Neural progenitor cell (in vitro differentiated cells): ENCODE data around the gene PRDX6. TPM values are rescaled to one million over a fixed set of nuclear protein-coding genes. Genes with fewer than 3 reads are reported as not detected.

Experiments used
- DNase-seq: peaks from one replicate; pipeline ENCODE4 v3.0.0-alpha.2; 2016; ENCODE audit warnings: low spot score
- H2AFZ ChIP-seq: fragments of 200-600 bp; sonication (generic); replicated peaks from 2 replicates; pipeline ENCODE4 v1.6.1; 2016; ENCODE audit warnings: antibody characterized with exemption
- H3F3A ChIP-seq: fragments of 200-600 bp; sonication (generic); 2 replicates; pipeline ENCODE4 v1.6.1; 2016; ENCODE audit warnings: antibody characterized with exemption, low read depth
- H3K27ac ChIP-seq: fragments of 200-600 bp; sonication (generic); 2 replicates; pipeline ENCODE4 v1.5.1; 2016; ENCODE audit warnings: mild to moderate bottlenecking
- H3K27me3 ChIP-seq: fragments of 200-600 bp; sonication (generic); 2 replicates; pipeline ENCODE4 v1.6.1; 2016; ENCODE audit warnings: mild to moderate bottlenecking, moderate library complexity
- H3K36me3 ChIP-seq: fragments of 200-600 bp; sonication (generic); 2 replicates; pipeline ENCODE4 v1.5.1; 2016
- H3K4me1 ChIP-seq: fragments of 200-600 bp; sonication (generic); 2 replicates; pipeline ENCODE4 v1.6.1; 2016; ENCODE audit warnings: mixed run types
- H3K4me2 ChIP-seq: fragments of 200-600 bp; sonication (generic); 2 replicates; pipeline ENCODE4 v1.6.1; 2016
- H3K4me3 ChIP-seq: fragments of 200-600 bp; sonication (generic); 2 replicates; pipeline ENCODE4 v1.5.1; 2016
- H3K79me2 ChIP-seq: fragments of 200-600 bp; sonication (generic); 2 replicates; pipeline ENCODE4 v1.6.1; 2016; ENCODE audit warnings: low read depth
- H3K9ac ChIP-seq: fragments of 200-600 bp; sonication (generic); 2 replicates; pipeline ENCODE4 v1.6.1; 2016
- H3K9me3 ChIP-seq: fragments of 200-600 bp; sonication (generic); 2 replicates; pipeline ENCODE4 v1.5.1; 2016; ENCODE audit warnings: low read depth
- H4K20me1 ChIP-seq: fragments of 200-600 bp; sonication (generic); 2 replicates; pipeline ENCODE4 v1.6.1; 2016; ENCODE audit warnings: low read depth
- H3K27ac Mint-ChIP-seq: 3 replicates; pipeline ENCODE4 v1.8.0; 2021; ENCODE audit warnings: mixed read lengths
- H3K27me3 Mint-ChIP-seq: 2 replicates; pipeline ENCODE4 v1.8.0; 2022; ENCODE audit warnings: low read depth, mild to moderate bottlenecking, inconsistent platforms, moderate library complexity, mixed read lengths; ENCODE audit not compliant: insufficient read depth
- H3K36me3 Mint-ChIP-seq: 3 replicates; pipeline ENCODE4 v1.8.0; 2021; ENCODE audit warnings: mixed read lengths
- H3K4me1 Mint-ChIP-seq: 3 replicates; pipeline ENCODE4 v1.8.0; 2021; ENCODE audit warnings: mixed read lengths
- H3K4me3 Mint-ChIP-seq: 3 replicates; pipeline ENCODE4 v1.8.0; 2021; ENCODE audit warnings: mild to moderate bottlenecking, moderate library complexity, mixed read lengths
- H3K9me3 Mint-ChIP-seq: 3 replicates; pipeline ENCODE4 v1.8.0; 2020; ENCODE audit warnings: mixed read lengths
- CTCF ChIP-seq: fragments of 200-600 bp; sonication (generic); IDR thresholded peaks from 2 replicates; pipeline ENCODE4 v1.5.1; 2017; ENCODE audit warnings: antibody characterized with exemption, mild to moderate bottlenecking
- EZH2 ChIP-seq: fragments of 200-600 bp; sonication (generic); IDR thresholded peaks from 2 replicates; pipeline ENCODE4 v1.6.1; 2017; ENCODE audit warnings: antibody characterized with exemption, mild to moderate bottlenecking, moderate library complexity
- EZH2phosphoT487 ChIP-seq: fragments of 200-600 bp; sonication (generic); IDR thresholded peaks from 2 replicates; pipeline ENCODE4 v1.6.1; 2017; ENCODE audit warnings: antibody characterized with exemption
- total RNA-seq: library from RNA; depleted of rRNA; stranded (reverse); fragments of >200 nt; gene quantifications from 2 replicates; pipeline ENCODE4 v1.2.3, GENCODE V29; 2015; ENCODE audit warnings: low replicate concordance

The PRDX6 gene, protein sequence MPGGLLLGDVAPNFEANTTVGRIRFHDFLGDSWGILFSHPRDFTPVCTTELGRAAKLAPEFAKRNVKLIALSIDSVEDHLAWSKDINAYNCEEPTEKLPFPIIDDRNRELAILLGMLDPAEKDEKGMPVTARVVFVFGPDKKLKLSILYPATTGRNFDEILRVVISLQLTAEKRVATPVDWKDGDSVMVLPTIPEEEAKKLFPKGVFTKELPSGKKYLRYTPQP
- total RNA-seq, result 322 and 441 TPM in 2 replicates

- TF ChIP-seq CTCF, result no peak
- peak; percentile 24 for TF ChIP-seq EZH2
- TF ChIP-seq EZH2phosphoT487, result no peak
- Mint-ChIP-seq H3K4me3 (peak within 1 kb of the TSS; percentile 90), H3K36me3 (peaks cover 28% of the 10 kb centered on the region), H3K9me3 (no peaks in the 10 kb centered on the region), H3K27ac (peak within 1 kb of the TSS; percentile 32), H3K27me3 (no peaks in the 10 kb centered on the region), H3K4me1 (peaks cover 31% of the 10 kb centered on the region)
- H3K4me1 ChIP-seq, result peaks cover 33% of the 10 kb centered on the region
- no peaks in the 10 kb centered on the region for H3K27me3 ChIP-seq
- peaks cover 63% of the 10 kb centered on the region for H3K79me2 ChIP-seq
- H3K9ac ChIP-seq, result peak within 1 kb of the TSS; percentile 98
- H3K9me3 ChIP-seq, result no peaks in the 10 kb centered on the region
- peak within 1 kb of the TSS; percentile 88 for H2AFZ ChIP-seq
- peaks cover 37% of the 10 kb centered on the region for H4K20me1 ChIP-seq
- H3F3A ChIP-seq, result peaks cover 4% of the 10 kb centered on the region
- peaks cover 17% of the 10 kb centered on the region for H3K36me3 ChIP-seq
- H3K4me3 ChIP-seq, result peak within 1 kb of the TSS; percentile 97
- H3K4me2 ChIP-seq, result peak within 1 kb of the TSS; percentile 93
- H3K27ac ChIP-seq, result peak within 1 kb of the TSS; percentile 98
- DNase-seq, result no peak
Observed at GRCh38 chr1:173477286-173478093, at the start of gene PRDX6. Gene PRDX6 (plus strand): TSS chr1:173477335. CDS start chr1:173477398, 63 bp downstream.

DNA sequence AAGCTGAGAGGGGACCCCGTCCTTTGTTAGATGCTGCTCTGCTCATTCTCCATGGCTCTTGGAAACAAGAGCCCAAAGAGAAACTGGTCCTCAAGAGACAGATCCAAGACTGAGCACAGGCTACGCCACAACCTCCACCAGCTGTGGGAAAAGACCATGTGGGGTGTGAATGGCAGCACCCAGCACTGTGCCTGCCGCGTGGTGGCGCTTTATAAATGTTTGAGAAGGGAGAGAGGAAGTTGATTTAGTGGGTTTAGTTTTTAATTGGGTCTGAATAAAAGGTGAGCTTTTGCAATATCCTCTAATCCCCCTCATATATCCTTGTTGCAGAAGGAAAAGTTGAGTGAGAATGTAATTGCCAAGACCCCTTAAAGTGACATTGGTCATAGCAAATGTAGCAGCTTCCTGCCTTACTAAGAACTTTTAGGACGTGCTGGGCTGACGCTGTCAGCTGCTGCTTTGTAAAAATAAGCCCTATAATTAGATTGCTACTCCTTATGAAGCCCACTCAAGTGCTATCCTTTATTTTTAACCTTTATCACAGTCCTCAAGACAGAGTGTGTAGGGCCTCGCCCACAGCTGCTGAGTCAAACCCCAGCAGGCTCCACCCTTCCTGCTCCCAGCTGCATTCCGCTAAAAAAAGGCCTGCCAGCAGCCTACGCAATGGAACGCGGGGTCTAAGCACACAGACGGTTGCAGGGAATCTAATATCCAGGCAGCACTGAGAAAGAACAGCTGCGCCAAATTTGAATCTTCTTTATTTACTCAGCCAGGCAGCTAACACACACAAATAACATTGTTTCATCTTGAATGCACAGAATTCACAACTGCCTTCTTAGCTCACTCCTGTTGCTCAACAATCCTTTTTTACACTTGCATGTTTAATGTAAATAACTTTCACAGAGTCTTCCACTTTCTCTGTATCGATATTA lies 47.4 kb upstream of the PRDX6 start:
- Histone ChIP-seq H3K36me3 (no peaks in the 10 kb centered on the region), H3K4me1 (peaks cover 30% of the 10 kb centered on the region), H3K27ac (peak overlapping the region; percentile 78), H3K9ac (no peak overlapping the region), H2AFZ (no peak overlapping the region), H3K27me3 (no peaks in the 10 kb centered on the region), H3F3A (peaks cover 23% of the 10 kb centered on the region), H3K79me2 (no peaks in the 10 kb centered on the region), H3K4me2 (peak overlapping the region; percentile 70), H3K9me3 (no peaks in the 10 kb centered on the region), H4K20me1 (no peaks in the 10 kb centered on the region), H3K4me3 (peak overlapping the region; percentile 24)
- no peaks in the 10 kb centered on the region for H3K36me3 Mint-ChIP-seq
- H3K4me1 Mint-ChIP-seq, result peaks cover 26% of the 10 kb centered on the region
- H3K27me3 Mint-ChIP-seq, result peaks cover 3% of the 10 kb centered on the region
- peak; percentile 77 for TF ChIP-seq CTCF
- TF ChIP-seq EZH2phosphoT487, result peak; percentile 50
- TF ChIP-seq EZH2, result no peak
- no peaks in the 10 kb centered on the region for H3K9me3 Mint-ChIP-seq
- DNase-seq, result peak; percentile 89
- peak overlapping the region; percentile 6 for H3K27ac Mint-ChIP-seq
- peak overlapping the region; percentile 18 for H3K4me3 Mint-ChIP-seq

DNA sequence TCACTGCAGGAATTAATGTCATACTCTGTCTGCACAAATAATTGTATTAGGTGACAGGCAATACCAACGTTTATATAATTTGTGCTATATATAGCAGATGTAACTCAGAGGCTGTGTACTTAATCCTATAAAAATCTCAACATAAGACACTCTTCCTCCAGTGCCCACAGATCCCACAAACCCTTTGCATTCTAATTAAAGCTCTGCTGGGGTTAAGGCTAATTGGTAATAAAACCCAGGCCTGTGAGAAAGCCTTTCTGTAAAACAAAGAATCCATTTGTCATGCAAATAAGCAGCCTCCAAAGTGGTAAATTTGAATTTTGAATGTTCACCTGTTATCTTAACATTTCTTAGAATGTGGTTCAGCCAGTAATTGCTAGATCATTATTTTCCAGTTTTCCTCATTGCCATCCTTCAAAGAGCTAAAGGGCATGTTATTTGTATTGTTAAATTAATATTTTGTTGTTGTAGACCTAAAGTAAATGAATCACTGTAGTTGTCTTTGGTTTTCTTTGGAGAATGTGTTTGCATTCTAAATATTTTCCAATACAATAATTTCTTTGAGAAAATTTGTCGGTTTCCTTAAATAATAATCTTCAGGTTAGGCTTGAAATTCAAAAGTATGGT lies 46.3 kb upstream of the PRDX6 start:
- H3K4me2 ChIP-seq, result peak overlapping the region; percentile 70
- H3F3A ChIP-seq, result peaks cover 23% of the 10 kb centered on the region
- TF ChIP-seq CTCF (no peak), EZH2phosphoT487 (peak; percentile 41), EZH2 (no peak)
- no peaks in the 10 kb centered on the region for H3K27me3 ChIP-seq
- H3K79me2 ChIP-seq, result no peaks in the 10 kb centered on the region
- Mint-ChIP-seq H3K4me1 (peaks cover 26% of the 10 kb centered on the region), H3K4me3 (no peak overlapping the region), H3K36me3 (no peaks in the 10 kb centered on the region), H3K27me3 (peaks cover 3% of the 10 kb centered on the region), H3K9me3 (no peaks in the 10 kb centered on the region), H3K27ac (no peak overlapping the region)
- no peak overlapping the region for H3K9ac ChIP-seq
- peak overlapping the region; percentile 24 for H3K4me3 ChIP-seq
- H2AFZ ChIP-seq, result no peak overlapping the region
- peak overlapping the region; percentile 78 for H3K27ac ChIP-seq
- no peaks in the 10 kb centered on the region for H3K36me3 ChIP-seq
- no peaks in the 10 kb centered on the region for H3K9me3 ChIP-seq
- no peaks in the 10 kb centered on the region for H4K20me1 ChIP-seq
- peak; percentile 54 for DNase-seq
- H3K4me1 ChIP-seq, result peaks cover 30% of the 10 kb centered on the region
